Measurements from ENCODE around the gene PARD3.

PARD3 gene

DNA sequence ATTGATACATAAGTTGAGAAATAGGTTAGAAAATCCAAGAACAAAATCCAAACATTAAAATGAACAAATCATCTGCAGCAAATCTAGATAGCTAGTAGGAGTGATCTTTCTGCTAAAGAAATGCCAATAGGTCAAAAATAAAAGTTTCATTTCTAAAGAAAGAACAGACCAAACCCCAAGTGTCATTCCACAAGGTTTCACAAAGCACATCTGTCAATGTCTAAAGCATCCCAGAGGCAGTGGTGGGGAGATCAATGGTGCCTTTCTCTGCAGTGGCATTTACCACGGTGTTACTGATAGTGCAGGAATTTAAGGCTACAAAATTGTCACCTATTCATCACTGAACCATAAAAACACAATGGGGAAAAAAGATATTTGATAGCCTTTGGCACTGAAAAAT lies 147.9 kb downstream of the PARD3 start:
- Histone ChIP-seq H3K27me3 (ENCODE audit: insufficient read depth, low read depth, severe bottlenecking) (no peaks in the 10 kb centered on the region), H3K36me3 (no peaks in the 10 kb centered on the region), H3K4me3 (ENCODE audit: low read depth, low read length) (no peak overlapping the region), H3K27ac (no peak overlapping the region), H3K9me3 (ENCODE audit: severe bottlenecking) (no peaks in the 10 kb centered on the region)
- TF ChIP-seq, protein P1, sequence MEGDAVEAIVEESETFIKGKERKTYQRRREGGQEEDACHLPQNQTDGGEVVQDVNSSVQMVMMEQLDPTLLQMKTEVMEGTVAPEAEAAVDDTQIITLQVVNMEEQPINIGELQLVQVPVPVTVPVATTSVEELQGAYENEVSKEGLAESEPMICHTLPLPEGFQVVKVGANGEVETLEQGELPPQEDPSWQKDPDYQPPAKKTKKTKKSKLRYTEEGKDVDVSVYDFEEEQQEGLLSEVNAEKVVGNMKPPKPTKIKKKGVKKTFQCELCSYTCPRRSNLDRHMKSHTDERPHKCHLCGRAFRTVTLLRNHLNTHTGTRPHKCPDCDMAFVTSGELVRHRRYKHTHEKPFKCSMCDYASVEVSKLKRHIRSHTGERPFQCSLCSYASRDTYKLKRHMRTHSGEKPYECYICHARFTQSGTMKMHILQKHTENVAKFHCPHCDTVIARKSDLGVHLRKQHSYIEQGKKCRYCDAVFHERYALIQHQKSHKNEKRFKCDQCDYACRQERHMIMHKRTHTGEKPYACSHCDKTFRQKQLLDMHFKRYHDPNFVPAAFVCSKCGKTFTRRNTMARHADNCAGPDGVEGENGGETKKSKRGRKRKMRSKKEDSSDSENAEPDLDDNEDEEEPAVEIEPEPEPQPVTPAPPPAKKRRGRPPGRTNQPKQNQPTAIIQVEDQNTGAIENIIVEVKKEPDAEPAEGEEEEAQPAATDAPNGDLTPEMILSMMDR (IDR thresholded peaks at IDR 0.05; ENCODE audit: low read depth, low read length) = no peak
- DNase-seq = no peak

DNA sequence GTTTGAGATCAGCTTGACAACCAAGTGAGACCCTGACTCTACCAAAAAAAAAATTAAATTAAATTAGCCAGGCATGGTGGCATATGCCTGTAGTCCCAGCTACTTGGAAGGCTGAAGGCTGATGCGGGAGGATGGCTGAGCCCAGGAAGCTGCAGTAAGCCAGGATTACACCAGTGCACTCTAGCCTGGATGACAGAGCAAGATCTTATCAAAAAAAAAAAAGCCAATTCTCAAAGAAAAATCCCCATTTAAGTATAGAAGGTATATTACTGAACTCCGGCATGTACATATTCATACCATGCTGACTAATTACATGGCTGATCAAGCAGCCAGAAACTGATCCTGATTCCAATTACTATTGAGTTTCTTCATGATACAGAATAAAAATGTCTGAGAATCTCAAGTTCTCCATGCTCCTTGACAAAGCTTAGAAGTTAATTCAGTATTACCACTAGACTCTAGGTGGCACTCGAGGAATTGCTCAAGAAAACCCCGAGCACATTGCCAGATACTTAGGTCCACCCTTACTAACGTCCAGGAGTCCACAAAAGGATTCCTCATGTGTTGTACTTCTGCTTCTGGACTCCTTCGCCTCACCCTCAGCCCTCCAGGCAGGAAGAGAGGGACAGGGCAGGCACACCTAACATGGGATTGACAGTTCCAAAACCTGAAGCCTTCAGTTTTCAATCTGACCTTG lies 148.9 kb downstream of the PARD3 start:
- peak; percentile 40 for DNase-seq
- Histone ChIP-seq H3K27ac (peak overlapping the region; percentile 20), H3K27me3 (ENCODE audit: insufficient read depth, low read depth, severe bottlenecking) (no peaks in the 10 kb centered on the region), H3K4me3 (ENCODE audit: low read depth, low read length) (no peak overlapping the region), H3K36me3 (no peaks in the 10 kb centered on the region), H3K9me3 (ENCODE audit: severe bottlenecking) (no peaks in the 10 kb centered on the region)
- TF ChIP-seq, protein P1 (IDR thresholded peaks at IDR 0.05; ENCODE audit: low read depth, low read length) = peak; percentile 33; the same call in 1 of the 2 replicates

DNA sequence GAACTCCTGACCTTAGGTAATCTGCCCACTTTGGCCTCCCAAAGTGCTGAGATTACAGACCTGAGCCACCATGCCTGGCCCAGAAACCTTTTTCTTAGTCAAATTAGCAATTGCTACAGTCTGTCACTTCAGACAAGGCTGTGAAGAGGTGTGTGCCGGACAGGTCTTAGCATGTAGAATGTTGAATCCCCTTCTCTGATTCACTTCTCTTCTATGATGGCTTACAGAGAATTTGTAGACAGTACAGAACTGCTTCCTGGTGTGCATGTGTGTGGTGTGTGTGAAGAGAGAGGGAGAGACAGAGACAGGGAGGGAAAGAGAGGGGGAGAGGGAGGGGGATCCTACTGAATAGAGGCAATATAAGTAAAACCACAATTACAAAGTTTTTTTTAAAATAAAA lies 150.4 kb downstream of the PARD3 start:
- H3K4me3 ChIP-seq (ENCODE audit: low read depth, low read length) = no peak overlapping the region
- DNase-seq = no peak
- no peaks in the 10 kb centered on the region for H3K9me3 ChIP-seq (ENCODE audit: severe bottlenecking)
- H3K36me3 ChIP-seq = no peaks in the 10 kb centered on the region
- no peaks in the 10 kb centered on the region for H3K27me3 ChIP-seq (ENCODE audit: insufficient read depth, low read depth, severe bottlenecking)
- H3K27ac ChIP-seq = no peak overlapping the region
- TF ChIP-seq, protein P1 (IDR thresholded peaks at IDR 0.05; ENCODE audit: low read depth, low read length) = no peak

DNA sequence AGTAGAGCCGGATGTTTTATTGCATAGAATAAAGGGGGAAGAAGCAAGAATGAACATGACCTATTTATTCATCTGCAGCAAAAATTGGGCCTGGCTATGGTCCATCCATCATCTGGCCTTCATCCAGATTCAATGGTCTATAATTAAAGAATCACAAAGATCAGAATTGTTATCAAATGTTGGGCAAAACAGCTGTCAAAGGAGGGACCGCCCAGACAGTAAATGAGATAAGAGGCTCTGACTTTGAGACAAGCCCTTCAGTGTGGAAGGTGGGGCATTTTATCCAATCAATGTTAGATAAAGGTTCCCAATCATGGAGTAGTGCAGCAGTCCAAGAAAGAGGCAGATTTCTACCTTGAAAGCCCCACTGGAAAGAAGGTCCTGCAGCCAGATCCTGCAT lies 153.5 kb downstream of the PARD3 start:
- no peaks in the 10 kb centered on the region for H3K36me3 ChIP-seq
- TF ChIP-seq, protein P1 (IDR thresholded peaks at IDR 0.05; ENCODE audit: low read depth, low read length) = no peak
- H3K9me3 ChIP-seq (ENCODE audit: severe bottlenecking) = no peaks in the 10 kb centered on the region
- no peak for DNase-seq
- no peak overlapping the region for H3K4me3 ChIP-seq (ENCODE audit: low read depth, low read length)
- H3K27ac ChIP-seq = no peak overlapping the region
- no peaks in the 10 kb centered on the region for H3K27me3 ChIP-seq (ENCODE audit: insufficient read depth, low read depth, severe bottlenecking)

DNA sequence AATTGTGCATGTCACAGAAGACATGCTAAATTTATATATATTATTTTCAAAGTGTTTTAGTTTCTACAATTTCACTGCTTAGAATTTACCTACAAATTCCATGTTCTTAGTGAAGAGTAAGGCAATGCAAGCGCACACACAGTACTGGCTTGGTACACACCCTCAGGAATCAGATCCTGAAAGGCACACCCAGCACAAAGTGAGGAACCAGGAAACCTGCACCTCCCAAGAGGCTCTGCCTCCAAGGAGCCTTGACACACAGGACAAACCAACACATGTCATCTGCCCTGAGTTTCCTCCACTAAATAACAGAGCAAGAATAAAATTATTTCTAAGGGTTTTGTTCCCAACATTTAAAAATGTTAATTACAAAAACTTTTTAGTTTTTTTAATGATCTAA lies 156.2 kb downstream of the PARD3 start:
- Histone ChIP-seq H3K4me3 (ENCODE audit: low read depth, low read length) (no peak overlapping the region), H3K27me3 (ENCODE audit: insufficient read depth, low read depth, severe bottlenecking) (no peaks in the 10 kb centered on the region), H3K9me3 (ENCODE audit: severe bottlenecking) (no peaks in the 10 kb centered on the region), H3K27ac (no peak overlapping the region), H3K36me3 (no peaks in the 10 kb centered on the region)
- TF ChIP-seq, protein P1 (IDR thresholded peaks at IDR 0.05; ENCODE audit: low read depth, low read length) = no peak
- DNase-seq = no peak

DNA sequence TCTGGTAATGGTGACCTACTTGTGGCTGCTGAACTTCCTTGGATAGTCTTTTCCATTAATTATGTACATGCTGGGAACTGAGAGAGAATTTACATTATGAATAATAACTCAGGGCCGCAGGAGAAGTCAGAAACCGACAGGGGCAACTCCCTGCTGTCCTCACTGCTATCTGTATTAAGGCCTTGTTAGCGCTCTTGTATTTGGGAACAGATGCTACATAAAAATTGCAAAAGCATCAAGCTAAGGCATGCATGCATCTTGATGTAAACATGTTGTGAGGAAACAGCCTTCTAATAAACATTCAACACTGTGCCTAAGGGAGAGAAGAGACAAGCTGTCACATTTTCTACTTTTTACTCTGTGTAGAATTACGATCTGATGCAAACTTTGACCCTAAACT lies 158.4 kb downstream of the PARD3 start:
- Histone ChIP-seq H3K4me3 (ENCODE audit: low read depth, low read length) (no peak overlapping the region), H3K27ac (no peak overlapping the region), H3K9me3 (ENCODE audit: severe bottlenecking) (no peaks in the 10 kb centered on the region), H3K27me3 (ENCODE audit: insufficient read depth, low read depth, severe bottlenecking) (no peaks in the 10 kb centered on the region), H3K36me3 (no peaks in the 10 kb centered on the region)
- TF ChIP-seq, protein P1 (IDR thresholded peaks at IDR 0.05; ENCODE audit: low read depth, low read length) = no peak
- DNase-seq = no peak

Data from WERI-Rb-1 (cell line).